NB4 (cell line): Measurements from ENCODE around the gene CERKL.

Experiments
- DNase-seq: peaks from one replicate; pipeline ENCODE4 v3.0.0; 2010; ENCODE audit warnings: low read depth
- H3K4me3 ChIP-seq: one replicate; pipeline ENCODE4 v1.5.1; 2011; ENCODE audit warnings: mild to moderate bottlenecking, low read depth, low read length, moderate library complexity
- CTCF ChIP-seq: IDR thresholded peaks from one replicate; pipeline ENCODE4 v1.5.1; 2012; ENCODE audit warnings: low read depth, low read length
- MAX ChIP-seq: IDR thresholded peaks from 2 replicates; pipeline ENCODE4 v1.6.1; 2011; ENCODE audit warnings: low read depth, low read length
- MYC ChIP-seq: IDR thresholded peaks from 2 replicates; pipeline ENCODE4 v1.6.1; 2011; ENCODE audit warnings: low read depth, low read length
- POLR2A ChIP-seq: IDR thresholded peaks from 2 replicates; pipeline ENCODE4 v1.6.1; 2011; ENCODE audit warnings: mild to moderate bottlenecking; ENCODE audit not compliant: insufficient read length; ENCODE audit errors: extremely low read depth

The CERKL gene

GRCh38 chr2:181690860-181691259 is 34.0 kb upstream of the CERKL start:
- no peak for DNase-seq
- H3K4me3 ChIP-seq, result no peak overlapping the region
- TF ChIP-seq CTCF (no peak), MYC (no peak), POLR2A (no peak), MAX (no peak)

- H3K4me3 ChIP-seq, result no peak overlapping the region
- DNase-seq, result no peak
- TF ChIP-seq CTCF (no peak), POLR2A (no peak), MYC (no peak), MAX (no peak)
Measured at GRCh38 chr2:181686576-181687185, 29.8 kb upstream of the CERKL start.

GRCh38 chr2:181685150-181685688 is 28.3 kb upstream of the CERKL start:
- TF ChIP-seq MYC, result no peak
- H3K4me3 ChIP-seq, result no peak overlapping the region
- peak; percentile 7 for DNase-seq

- no peak overlapping the region for H3K4me3 ChIP-seq
- TF ChIP-seq MAX (no peak), POLR2A (no peak), CTCF (no peak), MYC (no peak)
- DNase-seq, result no peak
Measured at GRCh38 chr2:181684454-181685149, 27.7 kb upstream of the CERKL start.

GRCh38 chr2:181683518-181684453 is 26.9 kb upstream of the CERKL start:
- TF ChIP-seq POLR2A (no peak), MYC (no peak), MAX (no peak), CTCF (no peak)
- no peak overlapping the region for H3K4me3 ChIP-seq
- peak; percentile 13 for DNase-seq
